Naive thymus-derived CD4-positive, alpha-beta T cell (primary cell): ENCODE measurements around the gene NCAPH2. TPM values are rescaled to one million over a fixed set of nuclear protein-coding genes. Genes with fewer than 3 reads are reported as not detected.

Experiments
- ATAC-seq: fragments of 150-1000 bp; cut with Tn5 transposase; 2 replicates; pipeline ENCODE4 v1.10.0; 2021; ENCODE audit warnings: mild to moderate bottlenecking, moderate library complexity
- CTCF ChIA-PET: fragments of 350-600 bp; sonication (Branson Sonifier 250); formaldehyde crosslinking; loops from one replicate; lab custom pipeline; 2021; ENCODE audit warnings: antibody characterized with exemption; lab: Charles Lee
- POLR2A ChIA-PET: fragments of 350-600 bp; sonication (Branson Sonifier 250); formaldehyde crosslinking; loops from one replicate; lab custom pipeline; 2021; ENCODE audit warnings: antibody characterized with exemption, inconsistent platforms; lab: Charles Lee
- DNase-seq, 9 donors: peaks; one replicate each; pipeline versions ENCODE4 v3.0.0 to v3.0.0-alpha.2; 2020 to 2022; ENCODE audit warnings: mixed read lengths in 1 of 9
- H3K27ac ChIP-seq: one replicate; pipeline ENCODE4 v1.7.0; 2013; ENCODE audit warnings: mild to moderate bottlenecking, low read depth, low read length, moderate library complexity
- H3K27me3 ChIP-seq, 2 donors: one replicate each; pipeline ENCODE4 v1.7.0; 2013; ENCODE audit warnings: low read length in 2 of 2, mild to moderate bottlenecking in 2 of 2, moderate library complexity in 2 of 2; ENCODE audit not compliant: control insufficient read depth in 2 of 2, insufficient read depth in 2 of 2
- H3K36me3 ChIP-seq, 3 experiments: 1 replicate in 2 of 3; 2 replicates in 1 of 3; pipeline ENCODE4 v1.7.0; 2013; ENCODE audit warnings: low read length in 3 of 3, mild to moderate bottlenecking in 3 of 3, moderate library complexity in 1 of 3; ENCODE audit not compliant: insufficient read depth in 3 of 3, control insufficient read depth in 2 of 3
- H3K4me1 ChIP-seq, 2 donors: one replicate each; pipeline ENCODE4 v1.7.0; 2013; ENCODE audit warnings: low read length in 2 of 2, mild to moderate bottlenecking in 2 of 2, moderate library complexity in 1 of 2; ENCODE audit not compliant: control insufficient read depth in 2 of 2, insufficient read depth in 2 of 2
- H3K4me3 ChIP-seq: 2 replicates; pipeline ENCODE4 v1.7.0; 2013; ENCODE audit warnings: mild to moderate bottlenecking, low read length
- H3K9me3 ChIP-seq, 3 experiments: 1 replicate in 2 of 3; 2 replicates in 1 of 3; pipeline ENCODE4 v1.7.0; 2013; ENCODE audit warnings: low read length in 3 of 3; ENCODE audit not compliant: control insufficient read depth in 2 of 3
- H3K27ac Mint-ChIP-seq, 9 donors: one replicate each; pipeline ENCODE4 v1.8.0; 2020 to 2022; ENCODE audit warnings: mixed read lengths in 9 of 9, mild to moderate bottlenecking in 8 of 9, moderate library complexity in 5 of 9, inconsistent platforms in 2 of 9
- H3K27me3 Mint-ChIP-seq, 5 donors: one replicate each; pipeline ENCODE4 v1.8.0; 2021 to 2022; ENCODE audit warnings: mixed read lengths in 5 of 5, mild to moderate bottlenecking in 1 of 5
- H3K36me3 Mint-ChIP-seq, 5 donors: one replicate each; pipeline ENCODE4 v1.8.0; 2020 to 2022; ENCODE audit warnings: mixed read lengths in 5 of 5, mild to moderate bottlenecking in 3 of 5, inconsistent platforms in 1 of 5
- H3K4me1 Mint-ChIP-seq, 7 donors: one replicate each; pipeline ENCODE4 v1.8.0; 2020 to 2022; ENCODE audit warnings: mixed read lengths in 7 of 7, mild to moderate bottlenecking in 3 of 7, inconsistent platforms in 1 of 7
- H3K4me3 Mint-ChIP-seq, 10 donors: one replicate each; pipeline ENCODE4 v1.8.0; 2020 to 2022; ENCODE audit warnings: mild to moderate bottlenecking in 10 of 10, mixed read lengths in 10 of 10, moderate library complexity in 6 of 10, inconsistent platforms in 2 of 10
- H3K9me3 Mint-ChIP-seq, 11 donors: one replicate each; pipeline ENCODE4 v1.8.0; 2020 to 2022; ENCODE audit warnings: mixed read lengths in 11 of 11, mild to moderate bottlenecking in 4 of 11, inconsistent platforms in 1 of 11, moderate library complexity in 1 of 11
- intact Hi-C, 2 donors: fragments of 100-400 bp; cut with micrococcal nuclease; formaldehyde crosslinking; loops; one replicate each; pipeline ENCODE4 v1.15.1; 2023
- polyA plus RNA-seq, 2 donors: library from polyadenylated mRNA; unstranded; fragments of 300-500 nt; fragmentation: Illumina TruSeq; gene quantifications; one replicate each; pipeline ENCODE4 v1.2.3, GENCODE V29; 2021
- total RNA-seq, 6 experiments: library from RNA in 5 of 6; stranded (reverse) in 5 of 6; gene quantifications; 1 replicate in 5 of 6; 2 replicates in 1 of 6; pipeline ENCODE4 v1.2.3 and lab custom pipeline; 2021 to 2026

NCAPH2 gene
- total and polyA plus RNA-seq, 7 experiments from 2014 or later: 37.8 to 135 (median 78.8) TPM

GRCh38 chr22:50567721-50568252, 59.8 kb downstream of the NCAPH2 start:
- DNase-seq (no peak), ATAC-seq (no peak)
- Mint-ChIP-seq H3K4me1 (peaks cover 0 to 11% (median 9%) of the 10 kb centered on the region in 7 donors), H3K27ac (no peak overlapping the region), H3K4me3 (no peak overlapping the region), H3K9me3 (no peaks in the 10 kb centered on the region), H3K36me3 (peaks cover 0 to 21% (median 7%) of the 10 kb centered on the region in 5 donors), H3K27me3 (peaks cover 0 to 11% (median 0%) of the 10 kb centered on the region in 5 donors)
- H3K27ac ChIP-seq: no peak overlapping the region
- CTCF ChIA-PET: no interaction called here
- H3K4me1 ChIP-seq: peaks cover 0 to 4% of the 10 kb centered on the region in 2 donors
- intact Hi-C loops: no loop called here
- no peaks in the 10 kb centered on the region for H3K9me3 ChIP-seq
- H3K36me3 ChIP-seq: peaks cover 0 to 43% (median 2%) of the 10 kb centered on the region in 3 experiments
- no peaks in the 10 kb centered on the region for H3K27me3 ChIP-seq
- H3K4me3 ChIP-seq: no peak overlapping the region
- POLR2A ChIA-PET: no interaction called here

- H3K27ac Mint-ChIP-seq: no peak overlapping the region
These were observed 60.6 kb downstream of the NCAPH2 start for GRCh38 chr22:50568626-50569025.

GRCh38 chr22:50569041-50569459, 61.0 kb downstream of the NCAPH2 start:
- Mint-ChIP-seq H3K27ac (no peak overlapping the region), H3K27me3 (peaks cover 0 to 6% (median 0%) of the 10 kb centered on the region in 5 donors), H3K4me1 (peaks cover 0 to 2% (median 0%) of the 10 kb centered on the region in 7 donors), H3K9me3 (no peaks in the 10 kb centered on the region), H3K4me3 (no peak overlapping the region), H3K36me3 (peaks cover 0 to 21% (median 7%) of the 10 kb centered on the region in 5 donors)
- intact Hi-C loops: no loop called here
- ATAC-seq: no peak
- no peak overlapping the region for H3K4me3 ChIP-seq
- H3K9me3 ChIP-seq: no peaks in the 10 kb centered on the region
- POLR2A ChIA-PET: interaction anchor here (1.4 kb wide), 1 partner anchor 13 kb away, joined by 7 read pairs; the partner anchor contains the start of gene CHKB
- H3K27ac ChIP-seq: no peak overlapping the region
- no peak for DNase-seq
- CTCF ChIA-PET: no interaction called here
- no peaks in the 10 kb centered on the region for H3K4me1 ChIP-seq
- no peaks in the 10 kb centered on the region for H3K27me3 ChIP-seq
- peaks cover 0 to 44% (median 2%) of the 10 kb centered on the region in 3 experiments for H3K36me3 ChIP-seq

More at GRCh38 chr22:50568626-50569025, 60.6 kb downstream of the NCAPH2 start:
- H3K36me3 ChIP-seq: peaks cover 0 to 44% (median 2%) of the 10 kb centered on the region in 3 experiments
- intact Hi-C loops: no loop called here
- ChIA-PET POLR2A (interaction anchor here (1.4 kb wide), 1 partner anchor 14 kb away, joined by 7 read pairs; the partner anchor contains the start of gene CHKB), CTCF (no interaction called here)
- Mint-ChIP-seq H3K36me3 (peaks cover 0 to 21% (median 7%) of the 10 kb centered on the region in 5 donors), H3K27me3 (peaks cover 0 to 9% (median 0%) of the 10 kb centered on the region in 5 donors), H3K4me1 (peaks cover 0 to 3% (median 2%) of the 10 kb centered on the region in 7 donors), H3K4me3 (no peak overlapping the region), H3K9me3 (no peaks in the 10 kb centered on the region)
- no peak overlapping the region for H3K27ac ChIP-seq
- ATAC-seq (no peak), DNase-seq (no peak)
- no peak overlapping the region for H3K4me3 ChIP-seq
- H3K27me3 ChIP-seq: no peaks in the 10 kb centered on the region
- no peaks in the 10 kb centered on the region for H3K9me3 ChIP-seq
- H3K4me1 ChIP-seq: peaks cover 0 to under 1% of the 10 kb centered on the region in 2 donors

- ChIA-PET POLR2A (interaction anchor here (1.4 kb wide), 1 partner anchor 12 kb away, joined by 7 read pairs; the partner anchor contains the start of gene CHKB), CTCF (interaction anchor here (0.9 kb wide), 1 partner anchor 45 kb away, joined by 3 read pairs; the partner anchor contains the start of gene SCO2)
These were observed 62.0 kb downstream of the NCAPH2 start for GRCh38 chr22:50569896-50570535.

GRCh38 chr22:50570861-50571260, 62.8 kb downstream of the NCAPH2 start:
- Mint-ChIP-seq H3K4me3 (no peak overlapping the region), H3K4me1 (peaks cover 0 to 2% (median 0%) of the 10 kb centered on the region in 7 donors), H3K9me3 (no peaks in the 10 kb centered on the region), H3K36me3 (peaks cover 0 to 21% (median 7%) of the 10 kb centered on the region in 5 donors), H3K27ac (no peak overlapping the region), H3K27me3 (no peaks in the 10 kb centered on the region)
- POLR2A ChIA-PET: interaction anchor here (1.3 kb wide), 1 partner anchor 8 kb away, joined by 3 read pairs; the partner anchor contains the start of gene SYCE3
- DNase-seq (no peak), ATAC-seq (no peak)
- no peaks in the 10 kb centered on the region for H3K9me3 ChIP-seq
- no peaks in the 10 kb centered on the region for H3K4me1 ChIP-seq
- H3K27me3 ChIP-seq: no peaks in the 10 kb centered on the region
- intact Hi-C loops: no loop called here
- peaks cover 0 to 49% (median 2%) of the 10 kb centered on the region in 3 experiments for H3K36me3 ChIP-seq
- CTCF ChIA-PET: no interaction called here
- no peak overlapping the region for H3K4me3 ChIP-seq
- H3K27ac ChIP-seq: no peak overlapping the region

More at GRCh38 chr22:50569896-50570535, 62.0 kb downstream of the NCAPH2 start:
- Histone ChIP-seq H3K27ac (no peak overlapping the region), H3K27me3 (no peaks in the 10 kb centered on the region), H3K9me3 (no peaks in the 10 kb centered on the region), H3K4me1 (no peaks in the 10 kb centered on the region), H3K4me3 (no peak overlapping the region), H3K36me3 (peaks cover 0 to 44% (median 2%) of the 10 kb centered on the region in 3 experiments)
- Mint-ChIP-seq H3K4me1 (peaks cover 0 to 2% (median 0%) of the 10 kb centered on the region in 7 donors), H3K36me3 (peaks cover 0 to 21% (median 7%) of the 10 kb centered on the region in 5 donors), H3K27me3 (no peaks in the 10 kb centered on the region), H3K27ac (no peak overlapping the region), H3K9me3 (no peaks in the 10 kb centered on the region), H3K4me3 (no peak overlapping the region)
- ATAC-seq (no peak), DNase-seq (no peak)
- intact Hi-C loops: no loop called here

- Histone ChIP-seq H3K27ac (no peak overlapping the region), H3K4me1 (no peaks in the 10 kb centered on the region), H3K27me3 (no peaks in the 10 kb centered on the region), H3K36me3 (peaks cover 0 to 51% (median 2%) of the 10 kb centered on the region in 3 experiments), H3K4me3 (no peak overlapping the region), H3K9me3 (no peaks in the 10 kb centered on the region)
- intact Hi-C loops: no loop called here
- Mint-ChIP-seq H3K27me3 (no peaks in the 10 kb centered on the region), H3K4me3 (no peak overlapping the region), H3K27ac (no peak overlapping the region), H3K36me3 (peaks cover 0 to 21% (median 7%) of the 10 kb centered on the region in 5 donors), H3K9me3 (no peaks in the 10 kb centered on the region), H3K4me1 (no peaks in the 10 kb centered on the region)
- CTCF ChIA-PET: no interaction called here
- ATAC-seq (no peak), DNase-seq (no peak)
- POLR2A ChIA-PET: interaction anchor here (1.3 to 2.0 kb wide), 3 partner anchors 8 to 50 kb away, joined by 3 to 7 read pairs (median 4); partner anchors contain the start of gene SYCE3
These were observed 63.5 kb downstream of the NCAPH2 start for GRCh38 chr22:50571264-50572175.
